ENCODE data around the gene MCRIP1. TPM values are rescaled to one million over a fixed set of nuclear protein-coding genes. Genes with fewer than 3 reads are reported as not detected.
"Not testable (repeated sequence)": the region's sequence is repeated elsewhere in the genome, so short reads cannot be mapped to it uniquely, and the experiment has no call there.

The MCRIP1 gene
- total and polyA plus RNA-seq, 7 donors = 37.0 to 129 (median 116) TPM

- DNase-seq = no peak
- H3K4me1 ChIP-seq = no peaks in the 10 kb centered on the region
- no peak for TF ChIP-seq EP300 (IDR thresholded peaks at IDR 0.05)
- no peaks in the 10 kb centered on the region for H3K9me3 ChIP-seq
- 93 to 94% methylated on average over 30 of the region's 30 CpGs for WGBS, 2 donors
- H3K36me3 ChIP-seq = peaks cover 36 to 57% (median 43%) of the 10 kb centered on the region in 4 donors
- no peaks in the 10 kb centered on the region for H3K27me3 ChIP-seq
- no peak overlapping the region for H3K27ac ChIP-seq
- no peak overlapping the region for H3K4me3 ChIP-seq
- intact Hi-C loops (cut with DNase I) = no loop called here
Observed at GRCh38 chr17:81843713-81844326, 10.7 kb upstream of the MCRIP1 start.

GRCh38 chr17:81842725-81843504, 9.8 kb upstream of the MCRIP1 start:
- 55 to 78% methylated on average over 21 of the region's 21 CpGs for WGBS, 2 donors
- Histone ChIP-seq H3K9me3 (no peaks in the 10 kb centered on the region), H3K27ac (no peak overlapping the region), H3K4me1 (no peaks in the 10 kb centered on the region), H3K4me3 (no peak overlapping the region), H3K36me3 (peaks cover 36 to 50% (median 43%) of the 10 kb centered on the region in 4 donors), H3K27me3 (no peaks in the 10 kb centered on the region)
- intact Hi-C loops (cut with DNase I) = no loop called here
- TF ChIP-seq CTCF (IDR thresholded peaks at IDR 0.05) (no peak), EP300 (IDR thresholded peaks at IDR 0.05) (no peak), POLR2A (IDR thresholded peaks at IDR 0.05) (no peak)
- no peak for DNase-seq

GRCh38 chr17:81842378-81842724, 9.3 kb upstream of the MCRIP1 start:
- Histone ChIP-seq H3K9me3 (no peaks in the 10 kb centered on the region), H3K4me3 (no peak overlapping the region), H3K36me3 (peaks cover 36 to 46% (median 41%) of the 10 kb centered on the region in 4 donors), H3K27me3 (no peaks in the 10 kb centered on the region), H3K27ac (no peak overlapping the region), H3K4me1 (no peaks in the 10 kb centered on the region)
- DNase-seq = no peak
- intact Hi-C loops (cut with DNase I) = no loop called here
- TF ChIP-seq EP300 (IDR thresholded peaks at IDR 0.05) = no peak
- no peak for TF ChIP-seq POLR2AphosphoS5 (IDR thresholded peaks at IDR 0.05)
- no peak for TF ChIP-seq POLR2A (IDR thresholded peaks at IDR 0.05)
- 93 to 96% methylated on average over 11 of the region's 11 CpGs for WGBS, 2 donors

GRCh38 chr17:81841866-81842265, 8.8 kb upstream of the MCRIP1 start:
- H3K36me3 ChIP-seq = peaks cover 31 to 41% (median 38%) of the 10 kb centered on the region in 4 donors
- no peak for DNase-seq
- TF ChIP-seq POLR2A (IDR thresholded peaks at IDR 0.05) = no peak
- TF ChIP-seq POLR2AphosphoS5 (IDR thresholded peaks at IDR 0.05) = no peak
- no peak for TF ChIP-seq CTCF (IDR thresholded peaks at IDR 0.05)
- no peak for TF ChIP-seq EP300 (IDR thresholded peaks at IDR 0.05)
- WGBS, 2 donors = 52 to 77% methylated on average over 15 of the region's 15 CpGs
- H3K4me1 ChIP-seq = no peaks in the 10 kb centered on the region
- intact Hi-C loops (cut with DNase I) = no loop called here
- no peaks in the 10 kb centered on the region for H3K27me3 ChIP-seq
- H3K4me3 ChIP-seq = no peak overlapping the region
- no peak overlapping the region for H3K27ac ChIP-seq
- no peaks in the 10 kb centered on the region for H3K9me3 ChIP-seq

- TF ChIP-seq POLR2A (IDR thresholded peaks at IDR 0.05) (no peak), POLR2AphosphoS5 (IDR thresholded peaks at IDR 0.05) (no peak), EP300 (IDR thresholded peaks at IDR 0.05) (no peak), CTCF (IDR thresholded peaks at IDR 0.05) (no peak)
- DNase-seq = no peak
- WGBS, 2 donors = 85 to 86% methylated on average over 40 of the region's 40 CpGs
- no peaks in the 10 kb centered on the region for H3K4me1 ChIP-seq
- H3K27me3 ChIP-seq = no peaks in the 10 kb centered on the region
- no peak overlapping the region for H3K4me3 ChIP-seq
- no peak overlapping the region for H3K27ac ChIP-seq
- no peaks in the 10 kb centered on the region for H3K9me3 ChIP-seq
- intact Hi-C loops (cut with DNase I) = no loop called here
- peaks cover 24 to 35% (median 32%) of the 10 kb centered on the region in 4 donors for H3K36me3 ChIP-seq
Observed at GRCh38 chr17:81840826-81841778, 8.0 kb upstream of the MCRIP1 start.

- DNase-seq; H3K27me3 ChIP-seq; intact Hi-C loops (cut with DNase I); H3K4me3 ChIP-seq; H3K4me1 ChIP-seq; H3K9me3 ChIP-seq; H3K27ac ChIP-seq: not testable (repeated sequence)
- WGBS, 2 donors = 96 to 97% methylated on average over 5 of the region's 5 CpGs
- H3K36me3 ChIP-seq = peaks cover 13 to 24% (median 21%) of the 10 kb centered on the region in 4 donors
Observed at GRCh38 chr17:81840059-81840458, 7.0 kb upstream of the MCRIP1 start.
